ENCODE results near the gene PHF2. TPM values are rescaled to one million over a fixed set of nuclear protein-coding genes. Genes with fewer than 3 reads are reported as not detected.

Gene PHF2
- total RNA-seq, 1 experiment from 2014 or later: 18.9 TPM

GRCh38 chr9:93594041-93594756 lies 17.8 kb downstream of the PHF2 start:
- Mint-ChIP-seq H3K36me3 (ENCODE audit: insufficient read depth, unreplicated experiment) (no peaks in the 10 kb centered on the region), H3K27ac (ENCODE audit: low read depth, unreplicated experiment) (peak overlapping the region; percentile 27), H3K4me3 (ENCODE audit: unreplicated experiment) (no peak overlapping the region), H3K9me3 (ENCODE audit: unreplicated experiment) (no peaks in the 10 kb centered on the region), H3K27me3 (ENCODE audit: insufficient read depth, unreplicated experiment) (no peaks in the 10 kb centered on the region), H3K4me1 (ENCODE audit: insufficient read depth, unreplicated experiment) (peaks cover 16% of the 10 kb centered on the region)
- ChIA-PET CTCF (interaction anchor here (0.6 kb wide), 1 partner anchor 420 kb away, joined by 3 read pairs; no protein-coding TSS in a partner anchor), POLR2A (interaction anchor here (0.7 to 1.0 kb wide), 2 partner anchors 28 to 141 kb away, joined by 3 read pairs; partner anchors contain the start of gene FAM120AOS)
- intact Hi-C loops (cut with micrococcal nuclease): no loop called here
- no TSS peak for BruUV-seq (replicated peaks)
- TF ChIP-seq, protein P1, sequence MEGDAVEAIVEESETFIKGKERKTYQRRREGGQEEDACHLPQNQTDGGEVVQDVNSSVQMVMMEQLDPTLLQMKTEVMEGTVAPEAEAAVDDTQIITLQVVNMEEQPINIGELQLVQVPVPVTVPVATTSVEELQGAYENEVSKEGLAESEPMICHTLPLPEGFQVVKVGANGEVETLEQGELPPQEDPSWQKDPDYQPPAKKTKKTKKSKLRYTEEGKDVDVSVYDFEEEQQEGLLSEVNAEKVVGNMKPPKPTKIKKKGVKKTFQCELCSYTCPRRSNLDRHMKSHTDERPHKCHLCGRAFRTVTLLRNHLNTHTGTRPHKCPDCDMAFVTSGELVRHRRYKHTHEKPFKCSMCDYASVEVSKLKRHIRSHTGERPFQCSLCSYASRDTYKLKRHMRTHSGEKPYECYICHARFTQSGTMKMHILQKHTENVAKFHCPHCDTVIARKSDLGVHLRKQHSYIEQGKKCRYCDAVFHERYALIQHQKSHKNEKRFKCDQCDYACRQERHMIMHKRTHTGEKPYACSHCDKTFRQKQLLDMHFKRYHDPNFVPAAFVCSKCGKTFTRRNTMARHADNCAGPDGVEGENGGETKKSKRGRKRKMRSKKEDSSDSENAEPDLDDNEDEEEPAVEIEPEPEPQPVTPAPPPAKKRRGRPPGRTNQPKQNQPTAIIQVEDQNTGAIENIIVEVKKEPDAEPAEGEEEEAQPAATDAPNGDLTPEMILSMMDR (IDR thresholded peaks at IDR 0.05; ENCODE audit: unreplicated experiment): no peak
- DNase-seq (ENCODE audit: unreplicated experiment): peak; percentile 64

GRCh38 chr9:93595461-93595860 lies 19.1 kb downstream of the PHF2 start:
- DNase-seq (ENCODE audit: unreplicated experiment): no peak
- TF ChIP-seq, protein P1 (IDR thresholded peaks at IDR 0.05; ENCODE audit: unreplicated experiment): no peak
- ChIA-PET CTCF (no interaction called here), POLR2A (no interaction called here)
- Mint-ChIP-seq H3K4me1 (ENCODE audit: insufficient read depth, unreplicated experiment) (peaks cover 23% of the 10 kb centered on the region), H3K4me3 (ENCODE audit: unreplicated experiment) (no peak overlapping the region), H3K36me3 (ENCODE audit: insufficient read depth, unreplicated experiment) (no peaks in the 10 kb centered on the region), H3K27ac (ENCODE audit: low read depth, unreplicated experiment) (no peak overlapping the region), H3K9me3 (ENCODE audit: unreplicated experiment) (no peaks in the 10 kb centered on the region), H3K27me3 (ENCODE audit: insufficient read depth, unreplicated experiment) (no peaks in the 10 kb centered on the region)
- BruUV-seq (replicated peaks): no TSS peak
- intact Hi-C loops (cut with micrococcal nuclease): no loop called here

- ChIA-PET CTCF (no interaction called here), POLR2A (no interaction called here)
- H3K27me3 Mint-ChIP-seq (ENCODE audit: insufficient read depth, unreplicated experiment): no peaks in the 10 kb centered on the region
- TF ChIP-seq, protein P1 (IDR thresholded peaks at IDR 0.05; ENCODE audit: unreplicated experiment): no peak
- no peaks in the 10 kb centered on the region for H3K36me3 Mint-ChIP-seq (ENCODE audit: insufficient read depth, unreplicated experiment)
- intact Hi-C loops (cut with micrococcal nuclease): no loop called here
- DNase-seq (ENCODE audit: unreplicated experiment): no peak
- no peak overlapping the region for H3K4me3 Mint-ChIP-seq (ENCODE audit: unreplicated experiment)
- H3K4me1 Mint-ChIP-seq (ENCODE audit: insufficient read depth, unreplicated experiment): peaks cover 23% of the 10 kb centered on the region
- BruUV-seq (replicated peaks): no TSS peak
- no peaks in the 10 kb centered on the region for H3K9me3 Mint-ChIP-seq (ENCODE audit: unreplicated experiment)
- H3K27ac Mint-ChIP-seq (ENCODE audit: low read depth, unreplicated experiment): no peak overlapping the region
Measured at GRCh38 chr9:93595861-93596365, 19.5 kb downstream of the PHF2 start.

GRCh38 chr9:93596399-93596798 lies 20.0 kb downstream of the PHF2 start:
- Mint-ChIP-seq H3K27ac (ENCODE audit: low read depth, unreplicated experiment) (no peak overlapping the region), H3K9me3 (ENCODE audit: unreplicated experiment) (no peaks in the 10 kb centered on the region), H3K4me1 (ENCODE audit: insufficient read depth, unreplicated experiment) (peaks cover 23% of the 10 kb centered on the region), H3K4me3 (ENCODE audit: unreplicated experiment) (no peak overlapping the region), H3K27me3 (ENCODE audit: insufficient read depth, unreplicated experiment) (no peaks in the 10 kb centered on the region), H3K36me3 (ENCODE audit: insufficient read depth, unreplicated experiment) (no peaks in the 10 kb centered on the region)
- POLR2A ChIA-PET: interaction anchor here (0.6 kb wide), 1 partner anchor 46 kb away, joined by 3 read pairs; no protein-coding TSS in a partner anchor
- CTCF ChIA-PET: no interaction called here
- DNase-seq (ENCODE audit: unreplicated experiment): no peak
- TF ChIP-seq, protein P1 (IDR thresholded peaks at IDR 0.05; ENCODE audit: unreplicated experiment): no peak
- no TSS peak for BruUV-seq (replicated peaks)
- intact Hi-C loops (cut with micrococcal nuclease): no loop called here

Measured in MCF 10A (cell line).